SK-N-SH (cell line): ENCODE data around the gene NRCAM.

ENCODE experiments used
- CTCF ChIP-seq: fragments of 200-600 bp; sonication (generic); IDR thresholded peaks from 2 replicates; pipeline ENCODE4 v1.6.1; 2017; ENCODE audit warnings: antibody characterized with exemption, mild to moderate bottlenecking, moderate library complexity
- EP300 ChIP-seq, 2 experiments: IDR thresholded peaks; 2 replicates each; pipeline versions ENCODE4 v1.4.0 to v1.6.1; 2012; ENCODE audit warnings: borderline replicate concordance in 1 of 2, low read depth in 1 of 2, low read length in 1 of 2
- EZH2phosphoT487 ChIP-seq: fragments of 200-600 bp; sonication (generic); IDR thresholded peaks from 2 replicates; pipeline ENCODE4 v1.6.1; 2017; ENCODE audit warnings: low read depth, mixed run types, mild to moderate bottlenecking, antibody characterized with exemption, moderate library complexity, borderline replicate concordance
- MEF2A ChIP-seq: IDR thresholded peaks from 2 replicates; pipeline ENCODE4 v1.4.0; 2012; ENCODE audit warnings: low read depth, borderline replicate concordance
- RCOR1 ChIP-seq: fragments of 150-350 bp; IDR thresholded peaks from 2 replicates; pipeline ENCODE4 v1.6.1; 2017; ENCODE audit warnings: antibody characterized with exemption, low read length
- REST ChIP-seq: IDR thresholded peaks from 2 replicates; pipeline ENCODE4 v1.6.1; 2012; ENCODE audit warnings: mild to moderate bottlenecking, low read depth, low read length, moderate library complexity
- TAF1 ChIP-seq: IDR thresholded peaks from 2 replicates; pipeline ENCODE4 v1.6.1; 2012; ENCODE audit warnings: low read depth, mild to moderate bottlenecking, low read length, moderate library complexity, borderline replicate concordance

GRCh38 chr7:108147031-108147563 is 309.1 kb downstream of the NRCAM start:
- TF ChIP-seq EZH2phosphoT487 (no peak), CTCF (no peak), REST (no peak), RCOR1 (no peak), EP300 (IDR thresholded peaks at IDR 0.05; ENCODE audit: borderline replicate concordance in 1 of 2, low read depth in 1 of 2, low read length in 1 of 2) (no peak), TAF1 (no peak), MEF2A (no peak)
